ENCODE measurements around the gene HOXA9.

Gene HOXA9

DNA sequence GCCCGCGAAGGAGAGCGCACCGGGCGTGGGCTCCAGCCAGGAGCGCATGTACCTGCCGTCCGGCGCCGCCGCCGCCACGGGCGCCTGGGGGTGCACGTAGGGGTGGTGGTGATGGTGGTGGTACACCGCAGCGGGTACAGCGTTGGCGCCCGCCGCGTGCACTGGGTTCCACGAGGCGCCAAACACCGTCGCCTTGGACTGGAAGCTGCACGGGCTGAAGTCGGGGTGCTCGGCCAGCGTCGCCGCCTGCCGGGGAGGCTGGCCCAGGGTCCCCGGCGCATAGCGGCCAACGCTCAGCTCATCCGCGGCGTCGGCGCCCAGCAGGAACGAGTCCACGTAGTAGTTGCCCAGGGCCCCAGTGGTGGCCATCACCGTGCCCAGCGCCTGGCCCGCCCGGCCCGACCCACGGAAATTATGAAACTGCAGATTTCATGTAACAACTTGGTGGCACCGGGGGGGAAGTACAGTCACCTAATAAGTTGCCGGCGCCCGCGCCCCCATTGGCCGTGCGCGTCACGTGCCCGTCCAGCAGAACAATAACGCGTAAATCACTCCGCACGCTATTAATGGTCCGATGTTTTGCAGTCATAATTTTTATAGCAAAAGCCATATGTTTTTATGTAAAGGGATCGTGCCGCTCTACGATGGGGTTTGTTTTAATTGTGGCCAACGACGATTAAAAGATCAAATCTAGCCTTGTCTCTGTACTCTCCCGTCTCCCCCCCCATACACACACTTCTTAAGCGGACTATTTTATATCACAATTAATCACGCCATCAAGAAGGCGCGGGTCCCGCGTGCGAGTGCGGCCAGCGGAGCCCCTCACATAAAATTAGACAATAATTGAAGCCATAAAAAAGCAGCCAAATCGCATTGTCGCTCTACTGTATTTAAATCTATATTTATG, at the start of gene HOXA9:
HOXA9 (minus strand) TSS at position 449 of the 907 bp plus-strand sequence; CDS start at position 369, 80 bp downstream.
- no peak for DNase-seq

DNA sequence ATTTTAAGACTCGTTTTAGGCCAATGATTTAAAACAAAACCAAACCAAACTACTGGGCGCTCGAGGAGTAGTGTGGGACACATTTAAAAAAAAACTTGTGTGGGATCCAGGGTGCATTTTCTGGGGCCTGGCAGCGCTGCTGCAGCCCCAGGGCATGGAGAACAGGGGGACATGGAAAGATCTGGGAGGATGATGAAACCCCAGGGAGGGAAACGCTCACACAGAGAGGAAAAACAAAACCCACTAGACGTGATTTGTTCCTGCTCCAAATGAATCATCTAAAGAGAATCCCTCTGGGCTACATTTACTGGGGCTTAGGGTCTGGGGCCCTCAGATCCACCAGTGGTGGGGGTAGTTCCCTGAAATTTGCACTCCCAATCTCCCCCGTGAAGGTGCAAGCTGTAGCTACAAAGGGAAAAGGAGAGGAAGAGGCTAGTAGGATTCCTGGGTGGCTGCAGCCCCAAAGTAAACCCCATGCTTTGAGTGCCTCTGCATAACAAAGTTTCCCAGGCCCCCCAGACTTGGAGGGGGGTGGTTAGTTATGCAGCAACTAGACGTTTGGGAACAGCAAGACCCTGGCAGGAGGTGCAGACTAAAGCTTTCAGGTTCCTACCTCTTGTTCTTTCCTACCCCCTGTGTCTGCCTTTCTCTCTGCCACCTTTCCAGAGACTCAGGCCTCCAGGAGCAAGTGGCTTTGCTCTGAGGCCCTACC, 49.1 kb upstream of the HOXA9 start:
- DNase-seq = no peak

DNA sequence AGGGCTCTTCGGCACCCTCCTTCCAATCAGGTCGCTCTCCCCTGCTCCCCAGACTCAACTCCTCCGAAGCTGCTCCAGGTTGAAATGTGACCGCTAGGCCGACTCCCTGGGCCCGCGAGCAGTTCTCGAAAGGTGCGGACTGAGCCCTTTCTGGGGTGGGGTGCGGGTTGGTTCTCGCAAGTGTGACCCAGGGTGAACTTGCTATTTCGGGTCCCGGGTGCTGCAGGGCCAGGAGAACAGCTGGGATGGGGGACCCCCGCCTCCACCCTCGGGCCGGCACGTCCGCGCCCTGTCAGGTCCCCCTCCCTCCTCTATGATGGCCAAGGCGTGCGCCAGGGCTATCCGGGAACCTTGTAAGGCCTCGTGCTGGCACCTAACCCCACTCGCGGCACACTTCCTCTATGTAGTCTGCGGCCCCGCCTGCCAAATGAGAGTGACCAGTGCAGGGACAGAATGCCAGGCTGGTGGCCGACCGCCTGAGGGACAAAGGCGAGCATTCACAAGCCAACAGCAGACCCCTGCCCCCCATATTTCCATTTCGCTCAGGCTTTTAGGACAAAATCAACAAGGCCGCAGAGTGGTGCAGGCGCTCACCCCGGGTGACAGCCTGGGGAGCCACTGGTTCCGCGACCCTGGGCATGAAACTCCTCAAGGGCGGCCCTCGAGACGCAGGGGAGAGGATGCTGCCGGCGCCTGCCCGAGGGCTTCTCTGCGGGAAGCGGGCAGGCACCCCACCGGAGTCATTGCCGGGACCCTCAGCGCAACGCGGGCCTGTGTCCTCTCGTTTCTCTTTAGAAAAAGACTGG, 48.3 kb upstream of the HOXA9 start:
- no peak for DNase-seq

DNA sequence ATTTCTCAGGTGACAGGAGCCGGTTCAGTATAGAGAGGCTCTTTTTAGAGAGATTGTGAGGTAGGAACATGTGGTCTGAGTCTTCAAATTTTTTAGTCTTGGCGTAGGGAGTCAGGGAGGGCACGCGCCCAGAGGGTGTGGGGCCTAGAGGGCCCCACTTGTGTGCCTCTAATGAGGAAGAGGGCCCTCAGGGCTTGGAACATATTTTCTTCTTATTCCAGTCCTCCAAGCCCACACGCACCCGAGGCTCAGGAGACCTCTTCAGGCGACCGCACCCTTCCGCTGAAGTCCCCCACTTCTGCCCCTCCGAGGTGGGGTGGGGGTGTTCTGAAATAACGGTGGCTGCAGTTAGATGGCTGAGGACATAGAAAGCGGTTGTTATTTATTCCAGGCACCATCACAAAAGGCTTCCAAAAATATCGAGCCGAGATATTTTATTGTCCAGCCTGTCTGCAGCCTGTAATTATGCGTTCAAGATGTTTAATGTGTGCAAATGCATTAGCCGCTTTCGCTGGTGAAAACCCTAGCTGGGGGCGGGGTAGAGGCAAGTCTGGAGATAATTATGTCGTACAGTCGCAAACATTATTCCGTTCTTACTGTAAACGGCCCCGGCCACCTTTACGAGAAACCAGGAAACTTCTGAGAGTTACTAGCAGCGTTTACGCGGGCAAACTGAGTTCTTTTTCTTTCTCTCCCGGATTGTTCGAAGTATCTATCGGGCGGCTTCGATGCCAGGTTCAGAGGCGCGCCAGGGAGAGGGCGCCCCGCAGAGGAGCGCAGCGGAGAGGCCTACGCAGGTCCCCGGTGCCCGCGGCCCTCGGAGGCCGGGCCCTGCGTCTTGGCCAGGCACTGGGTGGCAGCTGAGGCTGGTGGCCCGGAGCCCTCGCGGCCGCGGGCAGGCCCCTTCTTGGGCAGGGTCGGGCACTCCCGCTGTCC, 47.4 kb upstream of the HOXA9 start:
- DNase-seq = no peak

DNA sequence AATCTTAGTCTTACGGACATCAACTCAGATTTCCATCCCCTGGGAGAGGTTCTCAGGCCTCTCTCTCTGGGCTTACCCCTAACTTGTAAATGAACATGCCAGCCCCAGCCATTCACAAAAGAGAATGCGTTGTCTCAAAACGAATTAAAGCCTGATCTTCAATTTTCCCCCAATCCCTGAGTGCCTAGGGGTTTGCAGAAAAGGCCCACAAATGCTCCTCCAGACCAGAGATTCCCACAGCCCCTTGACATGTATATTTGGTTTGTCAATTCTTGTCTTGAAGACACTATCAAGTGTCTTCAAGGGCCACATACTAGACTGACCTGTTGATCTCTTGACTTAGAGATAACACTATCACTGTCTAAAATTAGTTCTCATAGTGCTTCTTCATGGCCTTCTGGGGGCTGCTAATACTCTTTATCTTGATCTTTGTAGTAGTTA, 46.4 kb upstream of the HOXA9 start:
- no peak for DNase-seq

DNA sequence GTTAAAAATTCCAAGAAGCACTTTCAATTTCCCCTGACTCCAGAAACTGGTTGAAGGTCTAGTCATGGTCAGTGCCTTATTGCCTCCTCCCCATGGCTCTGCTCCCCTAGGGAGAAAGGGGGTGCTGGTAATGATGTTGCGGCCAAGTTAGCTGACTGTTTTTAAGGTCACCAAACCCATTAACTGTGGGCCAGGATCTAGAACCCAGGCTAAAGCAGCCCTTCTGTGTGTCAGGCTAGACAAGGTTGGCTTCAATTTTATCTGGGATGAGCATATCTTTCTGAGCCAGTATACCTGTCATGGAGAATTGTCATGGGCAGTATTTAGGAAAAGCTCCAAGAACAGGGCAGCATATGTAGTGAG, 45.7 kb upstream of the HOXA9 start:
- no peak for DNase-seq

DNA sequence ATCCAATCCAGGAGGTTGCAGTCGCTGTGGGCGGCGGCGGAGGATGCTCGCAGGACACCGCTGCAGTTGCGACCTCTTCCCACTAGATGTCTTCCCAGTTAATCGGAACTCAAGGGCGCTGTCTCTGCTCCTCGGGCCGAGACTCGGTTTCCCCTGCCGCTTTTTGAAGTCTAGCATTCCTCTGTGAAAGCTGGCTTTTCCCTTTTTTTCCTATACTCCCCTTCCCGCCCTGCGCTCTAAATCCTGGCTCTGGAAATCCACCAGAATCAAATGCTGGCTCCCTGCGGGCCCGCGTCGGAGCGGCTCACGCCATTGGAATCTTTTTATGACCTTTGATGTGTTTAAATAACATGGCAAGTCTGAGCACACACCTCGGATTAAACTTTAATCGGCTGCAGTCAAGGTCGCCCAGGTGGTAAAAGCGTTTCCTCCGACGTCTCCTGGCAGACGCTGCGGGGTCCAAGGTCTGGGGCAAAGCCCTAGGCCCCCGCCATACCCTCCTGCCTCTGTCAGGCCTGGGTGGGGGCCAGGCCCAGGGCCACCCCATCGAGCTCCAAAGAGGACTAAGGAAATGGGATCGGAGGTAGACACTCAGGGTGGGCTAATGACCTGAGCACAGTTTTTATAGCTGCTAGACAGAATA, 45.2 kb upstream of the HOXA9 start:
- DNase-seq = peak; percentile 33 to 35

DNA sequence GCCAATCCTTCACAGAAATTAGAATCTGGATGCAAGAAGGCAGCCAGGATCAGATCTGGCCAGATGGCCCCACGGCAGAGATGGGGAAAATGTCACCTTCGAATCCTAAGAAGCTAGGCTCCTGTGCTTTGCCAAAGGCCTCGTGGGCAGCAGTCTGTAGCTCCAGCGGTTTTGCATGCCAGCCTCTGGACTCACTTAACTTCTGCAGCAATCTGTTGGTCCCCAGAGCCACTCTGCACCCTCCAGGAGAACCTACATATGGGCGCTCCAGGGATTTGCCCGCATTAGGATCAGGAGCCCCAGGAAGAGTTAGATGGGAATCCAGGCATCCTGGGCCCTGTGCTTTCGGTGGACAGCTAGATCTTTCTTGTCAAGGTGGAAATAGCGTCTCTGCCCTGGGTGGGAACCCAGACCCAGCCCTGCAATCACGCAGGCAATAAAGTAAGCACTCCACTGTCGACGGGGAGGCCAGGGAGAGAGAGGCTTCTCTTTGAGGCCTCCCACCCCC, 44.6 kb upstream of the HOXA9 start:
- no peak for DNase-seq

DNA sequence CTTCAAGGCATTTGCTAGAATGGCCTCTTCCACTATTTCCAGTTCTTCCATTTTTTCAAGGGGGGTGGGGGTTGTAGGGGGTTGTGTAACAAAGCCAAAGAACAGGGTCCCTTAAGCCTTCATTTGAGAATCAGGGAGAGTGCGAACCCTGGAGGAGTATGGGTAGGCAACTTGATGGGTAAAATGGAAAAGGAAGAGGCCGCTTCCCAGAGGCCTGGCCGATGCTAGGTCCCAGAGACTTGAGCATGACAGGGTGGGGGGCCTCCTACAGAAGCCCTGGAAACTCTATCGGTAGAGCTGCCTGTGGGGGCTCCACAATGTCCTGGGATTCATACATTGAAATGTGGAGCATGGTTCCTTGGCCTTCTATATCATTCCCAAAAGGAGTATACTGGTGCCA, 43.7 kb upstream of the HOXA9 start:
- no peak for DNase-seq

DNA sequence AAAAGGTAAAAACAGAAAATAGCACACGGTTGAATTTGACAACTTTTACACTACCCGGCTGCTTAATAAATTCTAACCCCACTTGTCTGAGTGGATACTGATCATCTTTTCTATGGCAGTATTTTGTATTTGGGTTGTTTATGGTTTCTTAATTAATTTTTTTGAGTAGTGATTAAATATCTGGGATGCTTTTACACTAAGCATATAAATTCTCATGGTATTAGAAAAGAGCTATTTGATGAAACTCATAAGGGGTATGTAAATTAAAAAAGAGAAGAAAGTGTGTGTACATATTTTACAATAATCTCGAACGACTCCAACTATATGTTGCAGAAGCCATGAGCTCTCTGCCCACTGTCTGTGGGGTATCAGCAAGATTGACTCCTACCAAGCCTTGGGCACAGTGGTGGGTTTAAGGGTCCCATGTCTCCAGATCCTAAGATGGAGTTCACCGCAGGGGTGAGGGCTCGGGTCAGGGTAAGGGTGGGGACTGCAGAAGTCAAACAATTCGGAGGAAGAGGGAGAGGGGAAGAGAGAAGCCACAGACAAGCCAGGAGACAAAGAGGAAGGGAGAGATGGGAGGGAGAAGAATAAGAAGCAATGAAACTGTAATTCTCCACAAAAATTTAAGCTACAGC, 42.1 kb upstream of the HOXA9 start:
- DNase-seq = no peak

DNA sequence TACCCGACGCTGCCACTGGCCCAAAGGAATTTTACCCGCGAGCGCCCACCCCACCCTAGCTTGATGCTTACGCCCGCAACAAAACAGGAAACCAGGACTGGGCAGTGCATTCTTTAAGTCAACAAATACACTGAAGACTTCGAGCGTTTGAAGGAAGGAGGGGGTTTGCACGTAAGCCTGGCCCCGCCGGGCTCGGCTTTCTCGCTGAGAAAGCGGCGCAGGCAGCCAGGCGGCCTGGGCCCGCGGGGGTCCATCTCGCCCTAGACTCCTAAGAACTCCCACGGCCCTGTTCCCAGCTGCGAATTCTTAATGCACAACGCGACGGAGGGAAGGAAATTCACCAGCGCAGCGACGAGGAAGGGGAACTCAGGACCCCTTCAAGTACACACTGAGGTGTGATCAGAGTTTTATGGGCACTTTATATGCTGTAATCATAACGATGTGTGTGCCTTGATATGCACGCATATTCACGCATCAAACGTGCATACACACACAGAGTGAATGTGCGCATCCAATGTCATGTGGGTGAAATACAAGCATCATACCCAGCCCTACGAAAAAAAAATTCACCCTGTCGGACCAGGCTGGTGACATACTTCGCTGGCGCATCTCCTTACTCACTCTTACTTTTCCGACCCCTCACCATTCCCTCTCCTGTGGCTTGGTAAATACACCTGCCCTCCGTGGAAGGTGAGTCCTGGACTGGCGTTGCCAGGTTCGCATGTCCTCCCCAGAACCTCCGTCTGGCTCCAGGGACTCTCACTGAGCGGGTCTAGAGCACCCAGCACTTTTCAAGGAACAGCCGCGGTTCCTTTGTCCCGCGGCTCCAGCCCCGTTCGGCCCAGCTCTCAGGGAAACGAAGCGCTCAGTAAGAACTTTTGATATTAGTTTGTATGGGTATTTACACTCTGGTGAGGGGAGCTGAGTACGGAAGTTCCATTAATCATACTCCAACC, 40.3 kb upstream of the HOXA9 start:
- no peak for DNase-seq

DNA sequence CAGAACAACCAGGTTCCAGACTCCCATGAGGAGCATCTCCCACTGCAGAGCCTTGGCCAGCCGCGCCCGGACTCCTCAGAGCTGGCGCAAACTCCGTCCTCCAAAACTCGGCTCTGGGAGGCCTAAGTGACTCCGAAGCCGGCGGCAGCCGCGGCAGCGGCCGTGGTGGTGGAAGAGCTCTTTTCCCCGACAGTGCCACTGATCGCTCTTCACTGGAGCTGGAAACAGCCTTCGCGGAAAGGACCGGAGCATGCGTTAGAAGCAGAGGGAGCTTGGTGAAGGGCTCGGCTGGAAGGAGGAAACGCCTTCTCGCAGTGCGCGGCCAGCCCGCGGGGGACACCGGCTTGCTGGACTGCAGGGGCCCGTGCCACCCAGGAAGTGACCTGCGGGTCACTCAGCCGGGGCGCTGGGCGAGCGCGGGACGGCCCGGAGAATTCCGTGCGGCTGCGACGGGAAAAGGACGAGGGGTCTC, 39.5 kb upstream of the HOXA9 start:
- no peak for DNase-seq

DNA sequence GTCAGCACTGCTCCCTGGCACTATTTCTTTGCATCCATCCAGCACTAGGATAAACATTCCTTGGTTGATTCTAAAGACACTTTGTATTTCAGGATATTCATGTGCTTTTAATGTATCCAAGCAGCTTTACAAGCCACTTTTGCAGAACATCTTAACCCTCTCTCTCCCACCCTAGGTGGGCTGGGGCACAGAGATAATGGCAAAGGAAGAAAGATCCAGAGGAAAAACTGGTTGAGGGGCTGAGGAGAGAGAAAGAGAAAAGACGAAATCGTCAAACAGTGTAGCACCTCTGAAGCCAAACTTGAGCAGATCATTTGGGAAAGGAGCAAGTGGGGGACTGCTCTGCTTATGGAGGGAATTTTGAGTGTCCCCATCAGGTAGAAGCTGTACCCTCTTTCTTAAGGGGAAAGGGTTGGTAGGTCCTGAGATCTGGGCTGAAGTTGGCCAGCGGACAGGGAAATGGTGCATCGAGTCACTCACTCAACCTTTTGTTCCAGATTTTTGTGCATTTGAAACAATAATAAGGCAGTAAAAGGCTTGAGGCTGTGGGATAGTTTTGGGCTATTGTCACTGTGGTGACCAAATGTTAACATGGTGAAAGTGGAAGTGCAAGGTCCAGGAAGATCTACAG, 38.7 kb upstream of the HOXA9 start:
- no peak for DNase-seq

DNA sequence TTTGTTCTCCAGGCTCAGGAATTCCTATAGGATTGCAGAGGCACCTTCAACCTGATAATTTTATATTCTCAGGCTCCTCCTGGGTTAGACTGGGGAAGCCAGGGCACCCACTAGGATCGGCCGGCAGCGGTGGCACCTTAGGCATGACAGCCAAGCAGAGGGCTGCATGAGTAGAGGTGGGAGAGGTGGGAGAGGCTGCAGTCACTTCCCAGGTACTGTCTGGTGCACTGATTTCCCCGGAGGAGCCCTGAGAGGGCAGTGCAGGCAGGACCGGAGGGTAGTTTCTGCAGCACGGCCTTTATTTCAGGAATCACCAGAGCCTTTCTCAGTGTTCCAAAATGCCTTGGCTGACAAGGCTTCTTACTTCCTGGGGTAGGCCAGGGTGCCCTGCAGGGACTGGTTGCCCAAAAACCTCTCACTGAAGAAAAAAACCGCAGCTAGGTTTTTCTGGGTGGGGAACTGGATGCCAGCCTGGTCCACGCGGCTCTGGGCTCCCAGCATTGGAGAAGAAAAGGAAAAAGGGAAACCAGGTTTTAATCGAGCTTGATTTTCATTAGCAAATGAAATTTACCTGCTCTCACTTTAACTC, 38.1 kb upstream of the HOXA9 start:
- no peak for DNase-seq

DNA sequence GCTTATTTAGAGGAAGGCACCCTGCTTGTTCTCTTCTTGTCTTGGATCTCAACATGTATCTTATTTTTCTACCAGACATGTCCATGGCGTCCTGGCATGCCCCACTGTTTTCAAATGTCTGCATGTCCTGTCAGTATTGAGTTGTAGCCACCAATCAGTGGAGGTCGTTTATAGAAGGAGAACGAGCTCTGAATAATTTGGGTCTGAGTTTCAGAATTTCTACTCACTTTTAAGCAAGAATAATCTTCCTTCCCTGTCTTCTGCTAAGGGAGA, 37.5 kb upstream of the HOXA9 start:
- DNase-seq = no peak

DNA sequence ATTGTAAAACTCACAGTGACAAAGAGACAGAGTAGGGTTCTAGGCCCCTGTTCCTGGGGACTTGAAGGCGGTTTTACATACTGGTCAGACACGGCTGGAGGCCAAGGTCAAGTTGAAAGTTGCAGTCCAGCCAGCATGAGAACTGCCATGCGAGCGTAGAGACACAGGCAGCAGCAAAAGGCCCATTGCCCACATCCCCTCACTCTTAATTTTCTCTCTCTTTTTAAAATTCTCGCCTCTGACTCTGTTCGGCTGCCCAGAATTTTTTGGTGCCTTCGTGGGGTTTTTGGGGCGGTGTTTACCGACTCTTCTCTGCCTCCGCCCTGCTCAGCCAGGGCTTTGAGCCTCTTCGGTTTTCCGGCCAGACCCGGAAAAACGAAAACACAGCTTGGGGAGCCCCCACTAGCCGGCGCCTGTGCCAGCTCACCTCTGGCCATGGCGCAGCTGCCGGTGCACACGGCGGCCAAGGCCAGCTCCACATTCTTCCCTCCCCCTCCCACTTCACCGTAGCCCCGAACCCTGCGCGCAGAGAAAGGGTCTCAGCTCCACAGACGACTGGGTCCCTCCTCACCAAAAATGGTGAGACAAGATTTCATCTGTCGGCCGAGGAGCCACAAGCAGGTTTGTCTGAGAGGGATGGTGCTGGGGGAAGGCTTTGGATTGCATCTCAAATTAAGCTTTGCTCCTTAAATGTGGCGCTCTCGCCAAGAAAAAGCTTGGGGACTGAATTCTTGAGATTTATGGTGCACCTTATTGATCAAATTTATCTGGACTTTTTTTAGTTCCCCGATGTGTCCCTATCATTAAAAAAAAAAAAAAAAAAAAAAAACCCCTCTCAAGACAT, 36.9 kb upstream of the HOXA9 start:
- DNase-seq = no peak

DNA sequence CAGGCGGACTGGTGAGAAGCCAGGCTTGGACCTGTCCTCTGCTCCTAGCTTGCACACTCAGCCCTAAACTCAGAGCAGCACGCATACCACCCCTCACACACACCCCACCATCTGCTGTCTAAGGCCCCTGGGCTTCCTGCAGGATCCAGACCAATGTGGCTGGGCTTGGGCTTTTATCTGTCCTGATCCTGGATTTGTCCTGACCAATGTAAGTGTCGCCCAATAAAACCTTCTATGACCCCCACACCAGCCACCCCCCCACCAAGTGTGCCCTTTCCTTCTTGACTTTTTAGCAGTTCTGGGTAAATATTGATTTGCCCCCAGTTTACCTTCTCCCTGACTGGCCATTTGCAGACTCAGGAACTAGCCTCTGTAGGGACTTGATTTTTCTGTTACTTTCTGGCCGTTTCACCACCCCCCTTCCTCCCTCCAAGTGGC, 36.3 kb upstream of the HOXA9 start:
- no peak for DNase-seq
